GM19025 (cell line): ENCODE results near the gene GEMIN8.

Experiments used
- ATAC-seq: cut with Tn5 transposase; IDR thresholded peaks from one replicate; pipeline ENCODE4 v1.9.1; 2021; ENCODE audit warnings: mild to moderate bottlenecking, low read depth, moderate library complexity; ENCODE audit not compliant: unreplicated experiment

The GEMIN8 gene

GRCh38 chrX:14029425-14030173, at the start of gene GEMIN8:
TSS of gene GEMIN8 (minus strand) at chrX:14029892. CDS start at chrX:14021478, 8,414 bp downstream.
- ATAC-seq: peak; percentile 86

- ATAC-seq: no peak
These were observed 46.9 kb upstream of the GEMIN8 start for GRCh38 chrX:14076639-14077038.

GRCh38 chrX:14073556-14073955, 43.9 kb upstream of the GEMIN8 start:
- no peak for ATAC-seq

GRCh38 chrX:14073071-14073470, 43.4 kb upstream of the GEMIN8 start:
- ATAC-seq: no peak

- ATAC-seq: no peak
These were observed 36.1 kb upstream of the GEMIN8 start for GRCh38 chrX:14065800-14066199.

GRCh38 chrX:14064626-14065432, 35.1 kb upstream of the GEMIN8 start:
- ATAC-seq: no peak

GRCh38 chrX:14062524-14062923, 32.8 kb upstream of the GEMIN8 start:
- ATAC-seq: no peak

- ATAC-seq: no peak
These were observed 26.5 kb upstream of the GEMIN8 start for GRCh38 chrX:14056206-14056605.

- ATAC-seq: no peak
These were observed 21.7 kb upstream of the GEMIN8 start for GRCh38 chrX:14051416-14051815.

GRCh38 chrX:14050709-14051108, 21.0 kb upstream of the GEMIN8 start:
- ATAC-seq: no peak

GRCh38 chrX:14043209-14043608, 13.5 kb upstream of the GEMIN8 start:
- no peak for ATAC-seq

GRCh38 chrX:14039344-14039743, 9.7 kb upstream of the GEMIN8 start:
- peak; percentile 66 for ATAC-seq

GRCh38 chrX:14038375-14039085, 8.8 kb upstream of the GEMIN8 start:
- no peak for ATAC-seq

GRCh38 chrX:14032406-14032805, 2.7 kb upstream of the GEMIN8 start:
- ATAC-seq: no peak

- no peak for ATAC-seq
These were observed 460 bp upstream of the GEMIN8 start for GRCh38 chrX:14030174-14030530.

GRCh38 chrX:14029039-14029424, 660 bp downstream of the GEMIN8 start:
- no peak for ATAC-seq

- no peak for ATAC-seq
These were observed 1.2 kb downstream of the GEMIN8 start for GRCh38 chrX:14028473-14028872.

- peak; percentile 34 for ATAC-seq
These were observed 2.1 kb downstream of the GEMIN8 start for GRCh38 chrX:14027511-14028019.

GRCh38 chrX:14027036-14027435, 2.7 kb downstream of the GEMIN8 start:
- no peak for ATAC-seq

- ATAC-seq: no peak
These were observed 3.6 kb downstream of the GEMIN8 start for GRCh38 chrX:14026121-14026520.

- no peak for ATAC-seq
These were observed 7.7 kb downstream of the GEMIN8 start for GRCh38 chrX:14022019-14022418.
